GM12878 (cell line): ENCODE measurements around the gene IMPG2. TPM values are rescaled to one million over a fixed set of nuclear protein-coding genes. Genes with fewer than 3 reads are reported as not detected.

Experiments
- ATAC-seq: fragments of 200-7000 bp; cut with Tn5 transposase; 3 replicates; pipeline ENCODE4 v1.9.1; 2020; ENCODE audit warnings: mild to moderate bottlenecking, moderate library complexity
- BruUV-seq: library from RNA; stranded (reverse); fragments of 400-500 nt; replicated peaks from 2 replicates; lab custom pipeline; 2021; lab: Mats Ljungman, UMichigan
- CTCF ChIA-PET: fragments of 300-600 bp; sonication (Branson Sonifier 250); formaldehyde crosslinking; extraction: SDS; loops from one replicate; lab custom pipeline; 2021; ENCODE audit warnings: inconsistent platforms; lab: Yijun Ruan, JAX
- POLR2A ChIA-PET: fragments of 350-600 bp; formaldehyde crosslinking; extraction: SDS; loops from one replicate; lab custom pipeline; 2021; ENCODE audit warnings: inconsistent platforms; lab: Charles Lee
- RAD21 ChIA-PET: fragments of 300-600 bp; sonication (Branson Sonifier 250); formaldehyde crosslinking; loops from one replicate; lab custom pipeline; 2023; ENCODE audit warnings: antibody characterized with exemption; ENCODE audit not compliant: unreplicated experiment; lab: Charles Lee
- SMC1A ChIA-PET: fragments of 300-600 bp; sonication (Branson Sonifier 250); formaldehyde crosslinking; loops from one replicate; lab custom pipeline; 2023; ENCODE audit not compliant: unreplicated experiment, uncharacterized antibody; lab: Charles Lee
- DNase-seq: peaks from one replicate; pipeline ENCODE4 v3.0.0-alpha.2; 2011; ENCODE audit warnings: low read depth, low spot score
- FAIRE-seq: peaks from 3 replicates; lab custom pipeline; 2011; peaks lifted over from hg19 to GRCh38; lab: Jason Lieb, UNC
- H2AFZ ChIP-seq: 2 replicates; pipeline ENCODE4 v1.6.0; 2011; ENCODE audit warnings: low read depth, low read length, control low read depth; ENCODE audit not compliant: control insufficient read depth
- H3K27ac ChIP-seq: 2 replicates; pipeline ENCODE4 v1.5.1; 2011; ENCODE audit warnings: control low read depth; ENCODE audit not compliant: control insufficient read depth, insufficient read depth
- H3K27me3 ChIP-seq, 2 experiments: replicated peaks in 1 of 2; 2 replicates each; pipeline versions ENCODE4 v1.6.0 to v1.6.1; 2011; ENCODE audit warnings: low read length in 1 of 2; ENCODE audit not compliant: control insufficient read depth in 2 of 2, insufficient read depth in 2 of 2
- H3K36me3 ChIP-seq, 2 experiments: 2 replicates each; pipeline ENCODE4 v1.5.1; 2011; ENCODE audit warnings: low read length in 1 of 2; ENCODE audit not compliant: control insufficient read depth in 2 of 2, insufficient read depth in 2 of 2
- H3K4me1 ChIP-seq: 2 replicates; pipeline ENCODE4 v1.6.1; 2011; ENCODE audit warnings: mild to moderate bottlenecking, low read length, moderate library complexity, mixed read lengths; ENCODE audit not compliant: control insufficient read depth, insufficient read depth
- H3K4me2 ChIP-seq: 2 replicates; pipeline ENCODE4 v1.6.0; 2011; ENCODE audit warnings: control low read depth; ENCODE audit not compliant: control insufficient read depth, insufficient read depth
- H3K4me3 ChIP-seq: fragments of 200-600 bp; sonication (generic); 2 replicates; pipeline ENCODE4 v1.5.1; 2016
- H3K79me2 ChIP-seq: 2 replicates; pipeline ENCODE4 v1.6.0; 2011; ENCODE audit warnings: low read length; ENCODE audit not compliant: control insufficient read depth, insufficient read depth
- H3K9ac ChIP-seq: 2 replicates; pipeline ENCODE4 v1.8.0; 2011; ENCODE audit warnings: low read length, control low read depth, mixed read lengths; ENCODE audit not compliant: control insufficient read depth, insufficient read depth
- H3K9me3 ChIP-seq: replicated peaks from 3 replicates; pipeline ENCODE4 v1.5.1; 2011; ENCODE audit warnings: mild to moderate bottlenecking, low read length; ENCODE audit not compliant: control insufficient read depth, insufficient read depth
- H4K20me1 ChIP-seq: 2 replicates; pipeline ENCODE4 v1.6.0; 2011; ENCODE audit not compliant: control insufficient read depth, insufficient read depth
- BHLHE40 ChIP-seq, 2 experiments: fragments of 450-650 bp in 1 of 2; IDR thresholded peaks; 2 replicates each; pipeline ENCODE4 v1.6.1; 2011 to 2017; ENCODE audit warnings: low read depth in 2 of 2, borderline replicate concordance in 1 of 2, improper control_type of control experiment in 1 of 2, low read length in 1 of 2, mild to moderate bottlenecking in 1 of 2
- MXI1 ChIP-seq: fragments of 150-350 bp; IDR thresholded peaks from 2 replicates; pipeline ENCODE4 v1.6.1; 2011; ENCODE audit warnings: low read depth, mild to moderate bottlenecking, inconsistent platforms, low read length, improper control_type of control experiment
- SPI1 ChIP-seq: IDR thresholded peaks from 2 replicates; pipeline ENCODE4 v1.6.1; 2011; ENCODE audit warnings: low read depth, mild to moderate bottlenecking, low read length, moderate library complexity, borderline replicate concordance; ENCODE audit not compliant: insufficient read depth
- WGBS: methylation state at CpG from one replicate; pipeline ENCODE4 v1.1.6; 2016; ENCODE audit warnings: low lambda C conversion rate; ENCODE audit not compliant: insufficient replicate concordance, insufficient coverage; ENCODE audit errors: missing lambda C conversion rate; 5-methylcytosine and 5-hydroxymethylcytosine counted together
- in situ Hi-C: fragments of 300-500 bp; cut with MboI; formaldehyde crosslinking; loops from 9 replicates; pipeline ENCODE4 v1.14.3; 2018; ENCODE audit warnings: mixed read lengths
- intact Hi-C: fragments of 100-400 bp; cut with micrococcal nuclease; formaldehyde crosslinking; loops from one replicate; pipeline ENCODE4 v1.14.2; 2022; ENCODE audit not compliant: unreplicated experiment
- polyA plus RNA-seq, 11 experiments: library from polyadenylated mRNA; depleted of rRNA in 4 of 11; unstranded in 6 of 11; stranded (reverse) in 5 of 11; fragments of >200 nt; fragmentation: Nextera tagmentation in 4 of 11; fragmentation: Illumina TruSeq in 1 of 11; extraction: Ambion mirVana in 4 of 11; extraction: Trizol in 1 of 11; gene quantifications; 1 replicate in 1 of 11; 2 replicates in 10 of 11; pipeline versions ENCODE4 v1.2.1 to v1.2.3, GENCODE V29; 2011 to 2016; ENCODE audit warnings: inconsistent platforms in 2 of 11, missing spikeins in 2 of 11, low read depth in 1 of 11
- total RNA-seq, 4 experiments: library from RNA; depleted of rRNA in 3 of 4; stranded (reverse); fragments of >200 nt in 3 of 4; fragmentation: Illumina TruSeq in 1 of 4; extraction: Trizol in 1 of 4; gene quantifications; 2 replicates each; pipeline versions ENCODE4 v1.2.1 to v1.2.3, GENCODE V29; 2013 to 2021

Gene IMPG2
- total and polyA plus RNA-seq, 10 of the 15 experiments (the other 5 are each of a cell fraction or from before 2014, with no cell fraction given) = under 0.01 to 0.17 (median 0.10) TPM; not detected in 3

- H3K79me2 ChIP-seq = no peaks in the 10 kb centered on the region
- ChIA-PET CTCF (no interaction called here), POLR2A (no interaction called here), SMC1A (interaction anchor here (0.7 kb wide), 1 partner anchor 64 kb away, joined by 3 read pairs; no protein-coding TSS in a partner anchor), RAD21 (no interaction called here)
- H4K20me1 ChIP-seq = no peaks in the 10 kb centered on the region
- 36% methylated on average over 3 of the region's 3 CpGs for WGBS
- intact Hi-C loops = no loop called here
- H3K4me3 ChIP-seq = no peak overlapping the region
- H3K36me3 ChIP-seq = no peaks in the 10 kb centered on the region
- no peak overlapping the region for H3K4me2 ChIP-seq
- no TSS peak for BruUV-seq
- H3K9me3 ChIP-seq = peaks cover 2% of the 10 kb centered on the region; the same call in 1 of the 3 replicates
- no peaks in the 10 kb centered on the region for H3K27me3 ChIP-seq
- in situ Hi-C loops = no loop called here
- no peak overlapping the region for H3K27ac ChIP-seq
- H2AFZ ChIP-seq = no peak overlapping the region
- H3K9ac ChIP-seq = no peak overlapping the region
- no peaks in the 10 kb centered on the region for H3K4me1 ChIP-seq
- peak; percentile 69 for TF ChIP-seq SPI1
- TF ChIP-seq BHLHE40 (IDR thresholded peaks at IDR 0.05; ENCODE audit: borderline replicate concordance in 1 of 2, low read depth in 2 of 2, low read length in 1 of 2) = no peak
- ATAC-seq (peak; percentile 68), FAIRE-seq (no peak), DNase-seq (no peak)
Measured at GRCh38 chr3:101216710-101217465, 103.5 kb downstream of the IMPG2 start.

GRCh38 chr3:101212730-101213129 lies 107.6 kb downstream of the IMPG2 start:
- intact Hi-C loops = no loop called here
- no peak overlapping the region for H2AFZ ChIP-seq
- in situ Hi-C loops = no loop called here
- DNase-seq (no peak), ATAC-seq (no peak), FAIRE-seq (no peak)
- no peaks in the 10 kb centered on the region for H3K4me1 ChIP-seq
- BruUV-seq = no TSS peak
- no peak overlapping the region for H3K4me3 ChIP-seq
- no peak overlapping the region for H3K9ac ChIP-seq
- ChIA-PET SMC1A (no interaction called here), CTCF (no interaction called here), RAD21 (no interaction called here), POLR2A (no interaction called here)
- TF ChIP-seq SPI1 = peak; percentile 34; the same call in 1 of the 2 replicates
- TF ChIP-seq MXI1 = no peak
- no peaks in the 10 kb centered on the region for H4K20me1 ChIP-seq
- H3K79me2 ChIP-seq = no peaks in the 10 kb centered on the region
- H3K27me3 ChIP-seq = no peaks in the 10 kb centered on the region
- WGBS = 30% methylated on average over 2 of the region's 2 CpGs
- H3K9me3 ChIP-seq = no peaks in the 10 kb centered on the region; the same call in 2 of the 3 replicates
- H3K36me3 ChIP-seq = no peaks in the 10 kb centered on the region
- H3K4me2 ChIP-seq = no peak overlapping the region
- no peak overlapping the region for H3K27ac ChIP-seq
